ENCODE measurements around the gene CCNDBP1.

The CCNDBP1 gene

DNA sequence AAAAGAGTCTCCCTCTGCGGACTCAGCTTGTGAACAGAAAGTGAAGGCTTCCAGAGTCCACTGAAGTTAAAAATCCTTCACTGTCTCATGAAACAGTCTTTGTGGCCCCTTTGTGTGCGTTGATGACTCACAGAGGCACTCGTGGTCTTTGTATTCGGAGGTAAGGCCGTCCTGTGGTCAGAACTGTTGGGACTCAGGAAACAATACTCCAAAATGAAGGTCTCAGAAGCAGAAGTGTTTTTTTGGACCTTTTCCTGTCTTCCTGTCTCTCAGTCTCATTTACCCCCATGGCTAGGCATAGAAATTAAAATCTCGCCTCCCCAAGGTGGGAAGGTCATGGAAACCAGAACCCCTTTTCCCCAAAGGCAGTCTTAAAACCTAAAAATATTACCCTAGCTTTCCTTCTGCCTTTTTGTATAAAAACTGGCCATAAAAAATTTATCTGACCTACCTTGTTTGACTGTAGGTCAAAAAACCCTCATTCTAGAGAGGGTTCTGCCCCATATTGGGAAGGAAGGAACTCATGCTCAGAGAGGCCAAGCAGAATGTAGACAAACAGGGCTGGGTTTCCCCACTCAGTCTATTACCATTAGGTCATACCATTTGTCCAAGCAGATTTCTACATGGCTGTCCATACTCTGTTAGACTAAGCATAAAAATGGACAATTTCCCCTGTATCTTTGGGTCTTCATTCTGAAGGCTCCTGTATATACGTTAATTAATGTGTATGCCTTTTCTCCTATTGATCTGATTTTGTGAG is 54.7 kb downstream of the CCNDBP1 start:
- DNase-seq (ENCODE audit: low read depth, low spot score) = no peak

DNA sequence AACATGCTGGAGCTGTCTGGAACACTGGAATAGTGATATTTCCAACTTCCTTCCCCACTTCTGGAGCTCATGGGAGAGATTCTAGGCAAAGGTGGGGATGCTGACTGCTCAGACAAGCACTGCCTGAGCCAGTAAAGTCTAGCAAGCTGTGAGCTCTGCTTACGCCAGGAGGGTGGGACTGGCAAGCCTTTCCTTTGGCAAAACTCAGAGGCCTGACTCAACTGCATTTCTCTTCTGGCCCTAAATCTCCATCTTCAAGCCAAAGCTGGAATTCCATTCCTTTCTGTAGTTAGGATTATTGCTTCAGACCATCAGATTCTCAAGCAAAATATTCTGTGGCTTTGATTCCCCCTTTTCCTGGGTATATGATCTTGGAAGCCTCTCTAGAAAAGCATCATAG is 55.9 kb downstream of the CCNDBP1 start:
- DNase-seq (ENCODE audit: low read depth, low spot score) = no peak
- no peak overlapping the region for H3K27ac ChIP-seq

More for the DNA sequence above, 54.7 kb downstream of the CCNDBP1 start:
- H3K27ac ChIP-seq = no peak overlapping the region

- DNase-seq (ENCODE audit: low read depth, low spot score) = no peak
Measured at GRCh38 chr15:43242616-43243015, 57.4 kb downstream of the CCNDBP1 start.

GRCh38 chr15:43243020-43243645 is 57.9 kb downstream of the CCNDBP1 start:
- H3K27ac ChIP-seq = no peak overlapping the region
- DNase-seq (ENCODE audit: low read depth, low spot score) = no peak

More at GRCh38 chr15:43242616-43243015, 57.4 kb downstream of the CCNDBP1 start:
- H3K27ac ChIP-seq = no peak overlapping the region

GRCh38 chr15:43244092-43244491 is 58.9 kb downstream of the CCNDBP1 start:
- H3K27ac ChIP-seq = no peak overlapping the region
- no peak for DNase-seq (ENCODE audit: low read depth, low spot score)

DNA sequence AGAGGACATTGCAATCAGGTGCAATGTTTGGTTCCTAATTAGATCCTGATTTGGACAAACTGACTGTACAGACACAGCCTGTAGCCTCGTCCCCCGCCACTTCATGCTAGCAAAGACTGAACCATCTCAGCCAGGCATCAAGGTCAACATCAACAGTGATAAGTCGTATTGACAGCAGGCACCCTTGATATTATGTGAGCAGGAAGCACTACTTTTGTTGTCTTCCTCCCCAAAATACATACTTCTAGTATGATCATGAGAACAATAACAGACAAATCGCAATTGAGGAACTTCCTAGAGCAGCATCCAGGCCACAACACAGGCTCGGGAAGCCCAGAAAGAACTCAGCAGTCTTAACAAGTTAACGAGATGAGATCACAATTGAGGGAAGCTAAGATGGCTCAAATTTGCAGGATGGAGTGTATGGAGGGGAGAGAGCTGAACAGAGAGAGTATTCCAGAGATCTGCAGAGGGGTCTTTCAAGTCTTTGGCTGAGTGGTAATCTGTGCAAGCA is 61.1 kb downstream of the CCNDBP1 start:
- no peak overlapping the region for H3K27ac ChIP-seq
- DNase-seq (ENCODE audit: low read depth, low spot score) = no peak
